Motor neuron (in vitro differentiated cells): ENCODE results near the gene CEL. TPM values are rescaled to one million over a fixed set of nuclear protein-coding genes. Genes with fewer than 3 reads are reported as not detected.

ENCODE experiments used
- ATAC-seq, 8 experiments: fragments of 200-7000 bp; cut with Tn5 transposase; replicated peaks in 6 of 8; 2 replicates each; pipeline ENCODE4 v1.8.0; 2021; ENCODE audit warnings: mild to moderate bottlenecking in 8 of 8, moderate library complexity in 8 of 8
- H3K27ac ChIP-seq, 2 donors: fragments of 250-450 bp; sonication (Bioruptor Pico); 2 replicates each; pipeline ENCODE4 v1.9.0; 2021; ENCODE audit warnings: antibody characterized with exemption in 2 of 2, mild to moderate bottlenecking in 2 of 2, moderate library complexity in 1 of 2
- H3K4me1 ChIP-seq, 2 donors: fragments of 250-450 bp; sonication (Bioruptor Pico); replicated peaks in 1 of 2; 2 replicates each; pipeline ENCODE4 v1.6.1; 2021; ENCODE audit warnings: antibody characterized with exemption in 2 of 2, mild to moderate bottlenecking in 2 of 2, moderate library complexity in 1 of 2
- H3K4me3 ChIP-seq, 5 donors: fragments of 250-450 bp; sonication (Bioruptor Pico); 2 replicates each; pipeline ENCODE4 v1.9.0; 2021; ENCODE audit warnings: antibody characterized with exemption in 5 of 5, mild to moderate bottlenecking in 5 of 5, moderate library complexity in 4 of 5
- WGBS, 10 experiments: fragments of 450-650 bp; shearing (Covaris generic); methylation state at CpG; one replicate each; pipeline ENCODE4 v1.0.0; 2022; 5-methylcytosine and 5-hydroxymethylcytosine counted together
- in situ Hi-C, 9 experiments: fragments of 400-800 bp; cut with MboI; loops; one replicate each; pipeline ENCODE4 v1.15.0; 2021; ENCODE audit warnings: low sequenced_read_pairs in 9 of 9, low pct_unique_long_range_greater_than_20kb in 2 of 9; ENCODE audit not compliant: unreplicated experiment in 9 of 9
- total RNA-seq, 8 experiments: library from RNA; unstranded; fragments of 300-600 nt; gene quantifications; 2 replicates each; pipeline versions ENCODE4 v1.2.3 to v1.2.4, GENCODE V29; 2022

The CEL gene
- total RNA-seq, 8 experiments from 2014 or later, result 0.38 to 1.6 (median 0.84) TPM

- Histone ChIP-seq H3K27ac (no peak overlapping the region), H3K4me1 (no peaks in the 10 kb centered on the region), H3K4me3 (no peak overlapping the region)
- WGBS, 10 experiments, result 92 to 100% (median 100%) methylated on average over 1 to 6 of the region's 16 CpGs; no CpG with 5 or more reads in 5 of the 10 experiments
- peak in 4 of 8 experiments; percentile 7 to 18 (median 16) for ATAC-seq
- in situ Hi-C loops, result no loop called here
Measured at GRCh38 chr9:133098104-133098754, 36.4 kb downstream of the CEL start.

- no peak overlapping the region for H3K4me3 ChIP-seq
- no peak overlapping the region for H3K27ac ChIP-seq
- 100% methylated on average over 1 of the region's 5 CpGs; no CpG with 5 or more reads in 8 of the 10 experiments for WGBS, 10 experiments
- H3K4me1 ChIP-seq, result no peaks in the 10 kb centered on the region
- in situ Hi-C loops, result no loop called here
- peak in 1 of 8 experiments; percentile 3 for ATAC-seq
Measured at GRCh38 chr9:133098871-133099270, 37.1 kb downstream of the CEL start.

- Histone ChIP-seq H3K27ac (no peak overlapping the region), H3K4me1 (no peaks in the 10 kb centered on the region), H3K4me3 (no peak overlapping the region)
- ATAC-seq, result no peak
- in situ Hi-C loops, result no loop called here
- 20 to 100% (median 93%) methylated on average over 1 to 6 of the region's 12 CpGs; no CpG with 5 or more reads in 2 of the 10 experiments for WGBS, 10 experiments
Measured at GRCh38 chr9:133099726-133100505, 38.1 kb downstream of the CEL start.

GRCh38 chr9:133100506-133101355 lies 39.0 kb downstream of the CEL start:
- Histone ChIP-seq H3K27ac (no peak overlapping the region), H3K4me3 (no peak overlapping the region), H3K4me1 (no peaks in the 10 kb centered on the region)
- in situ Hi-C loops, result no loop called here
- 75 to 100% (median 95%) methylated on average over 1 to 6 of the region's 13 CpGs; no CpG with 5 or more reads in 2 of the 10 experiments for WGBS, 10 experiments
- no peak for ATAC-seq

GRCh38 chr9:133101356-133102189 lies 39.8 kb downstream of the CEL start:
- Histone ChIP-seq H3K4me1 (no peaks in the 10 kb centered on the region), H3K27ac (no peak overlapping the region), H3K4me3 (no peak overlapping the region)
- ATAC-seq, result no peak
- in situ Hi-C loops, result no loop called here
- WGBS, 10 experiments, result 80 to 100% (median 92%) methylated on average over 1 to 10 of the region's 32 CpGs; no CpG with 5 or more reads in 3 of the 10 experiments

- in situ Hi-C loops, result no loop called here
Measured at GRCh38 chr9:133102190-133103021, 40.6 kb downstream of the CEL start.

GRCh38 chr9:133103183-133103986 lies 41.6 kb downstream of the CEL start:
- H3K4me1 ChIP-seq, result no peaks in the 10 kb centered on the region
- H3K4me3 ChIP-seq, result no peak overlapping the region
- in situ Hi-C loops, result no loop called here
- WGBS, 10 experiments, result 100% methylated on average over 1 of the region's 14 CpGs; no CpG with 5 or more reads in 9 of the 10 experiments
- H3K27ac ChIP-seq, result no peak overlapping the region
- peak; percentile 37 to 81 (median 68) for ATAC-seq

More at GRCh38 chr9:133102190-133103021, 40.6 kb downstream of the CEL start:
- Histone ChIP-seq H3K4me3 (no peak overlapping the region), H3K4me1 (no peaks in the 10 kb centered on the region), H3K27ac (no peak overlapping the region)
- 80 to 100% (median 100%) methylated on average over 1 to 4 of the region's 21 CpGs; no CpG with 5 or more reads in 6 of the 10 experiments for WGBS, 10 experiments
- ATAC-seq, result no peak

- in situ Hi-C loops, result no loop called here
- WGBS, 10 experiments, result no CpG with 5 or more reads among the region's 12 CpGs
- Histone ChIP-seq H3K27ac (no peak overlapping the region), H3K4me3 (no peak overlapping the region), H3K4me1 (no peaks in the 10 kb centered on the region)
- ATAC-seq, result peak in 1 of 8 experiments; percentile 2
Measured at GRCh38 chr9:133103987-133104505, 42.3 kb downstream of the CEL start.

- in situ Hi-C loops, result no loop called here
- Histone ChIP-seq H3K4me3 (no peak overlapping the region), H3K27ac (no peak overlapping the region), H3K4me1 (no peaks in the 10 kb centered on the region)
- no peak for ATAC-seq
- 80 to 100% (median 100%) methylated on average over 1 to 5 of the region's 15 CpGs; no CpG with 5 or more reads in 3 of the 10 experiments for whole genome bisulfite sequencing, 10 experiments
Measured at GRCh38 chr9:133104718-133105460, 43.1 kb downstream of the CEL start.

GRCh38 chr9:133105461-133105770 lies 43.6 kb downstream of the CEL start:
- in situ Hi-C loops, result no loop called here

More at GRCh38 chr9:133105461-133105770, 43.6 kb downstream of the CEL start:
- Histone ChIP-seq H3K4me1 (no peaks in the 10 kb centered on the region), H3K27ac (no peak overlapping the region), H3K4me3 (no peak overlapping the region)
- 33 to 95% methylated on average over 1 to 4 of the region's 7 CpGs; no CpG with 5 or more reads in 8 of the 10 experiments for WGBS, 10 experiments
- ATAC-seq, result no peak
